WTC11 (cell line): ENCODE results near the gene UTF1.

Experiments used
- ATF3 ChIP-seq: sonication (generic); formaldehyde crosslinking; conservative IDR thresholded peaks from 2 replicates; pipeline ENCODE4 v1.8.1; 2022; ENCODE audit warnings: mild to moderate bottlenecking, missing genetic modification reagents
- ESRRA ChIP-seq: sonication (generic); formaldehyde crosslinking; IDR thresholded peaks from 2 replicates; pipeline ENCODE4 v1.8.1; 2022; ENCODE audit warnings: mild to moderate bottlenecking, missing genetic modification reagents, borderline replicate concordance
- ETV6 ChIP-seq: sonication (generic); formaldehyde crosslinking; IDR thresholded peaks from 2 replicates; pipeline ENCODE4 v1.8.1; 2022; ENCODE audit warnings: mild to moderate bottlenecking, missing genetic modification reagents
- FOXJ3 ChIP-seq: sonication (generic); formaldehyde crosslinking; IDR thresholded peaks from 2 replicates; pipeline ENCODE4 v1.9.0; 2021; ENCODE audit warnings: missing genetic modification reagents, mild to moderate bottlenecking, borderline replicate concordance
- HMGXB4 ChIP-seq: sonication (generic); formaldehyde crosslinking; IDR thresholded peaks from 2 replicates; pipeline ENCODE4 v1.8.1; 2023; ENCODE audit warnings: mild to moderate bottlenecking, moderate library complexity, missing genetic modification reagents
- JUN ChIP-seq: sonication (generic); formaldehyde crosslinking; IDR thresholded peaks from 2 replicates; pipeline ENCODE4 v1.8.0; 2023; ENCODE audit warnings: mild to moderate bottlenecking, missing genetic modification reagents
- SMAD3 ChIP-seq: sonication (generic); formaldehyde crosslinking; IDR thresholded peaks from 2 replicates; pipeline ENCODE4 v1.8.0; 2022; ENCODE audit warnings: missing genetic modification reagents, mild to moderate bottlenecking, borderline replicate concordance
- USF2 ChIP-seq: sonication (generic); formaldehyde crosslinking; IDR thresholded peaks from 2 replicates; pipeline ENCODE4 v1.8.1; 2023; ENCODE audit warnings: mild to moderate bottlenecking, missing genetic modification reagents, moderate library complexity
- TF ChIP-seq, protein P1 (sequence below): fragments of 200-600 bp; IDR thresholded peaks from 2 replicates; pipeline ENCODE4 v1.8.0; 2022; ENCODE audit warnings: antibody characterized with exemption
- TF ChIP-seq, protein P2 (sequence below): sonication (generic); formaldehyde crosslinking; IDR thresholded peaks from 2 replicates; pipeline ENCODE4 v1.8.1; 2023; ENCODE audit warnings: mild to moderate bottlenecking, missing genetic modification reagents

DNA sequence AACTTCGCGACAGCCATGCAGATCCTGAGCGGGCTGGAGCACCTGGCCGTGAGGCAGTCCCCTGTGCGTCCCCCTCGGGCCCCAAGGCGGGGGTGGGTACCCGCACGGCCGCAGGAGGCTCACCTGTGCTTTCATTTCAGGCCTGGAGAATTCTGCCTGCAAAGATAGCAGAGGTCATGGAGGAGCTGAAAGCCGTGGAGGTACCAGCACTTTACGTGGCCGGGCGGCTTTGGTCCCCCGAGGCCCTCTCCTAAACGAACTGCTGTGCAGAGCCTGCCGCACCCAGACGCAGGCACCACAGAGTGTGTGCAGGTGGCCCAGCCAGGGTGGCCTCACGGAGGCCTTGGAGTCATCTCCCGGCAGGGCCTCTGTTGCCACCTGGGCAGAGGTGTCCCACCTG, 11.1 kb upstream of the UTF1 start:
- TF ChIP-seq, protein P1, sequence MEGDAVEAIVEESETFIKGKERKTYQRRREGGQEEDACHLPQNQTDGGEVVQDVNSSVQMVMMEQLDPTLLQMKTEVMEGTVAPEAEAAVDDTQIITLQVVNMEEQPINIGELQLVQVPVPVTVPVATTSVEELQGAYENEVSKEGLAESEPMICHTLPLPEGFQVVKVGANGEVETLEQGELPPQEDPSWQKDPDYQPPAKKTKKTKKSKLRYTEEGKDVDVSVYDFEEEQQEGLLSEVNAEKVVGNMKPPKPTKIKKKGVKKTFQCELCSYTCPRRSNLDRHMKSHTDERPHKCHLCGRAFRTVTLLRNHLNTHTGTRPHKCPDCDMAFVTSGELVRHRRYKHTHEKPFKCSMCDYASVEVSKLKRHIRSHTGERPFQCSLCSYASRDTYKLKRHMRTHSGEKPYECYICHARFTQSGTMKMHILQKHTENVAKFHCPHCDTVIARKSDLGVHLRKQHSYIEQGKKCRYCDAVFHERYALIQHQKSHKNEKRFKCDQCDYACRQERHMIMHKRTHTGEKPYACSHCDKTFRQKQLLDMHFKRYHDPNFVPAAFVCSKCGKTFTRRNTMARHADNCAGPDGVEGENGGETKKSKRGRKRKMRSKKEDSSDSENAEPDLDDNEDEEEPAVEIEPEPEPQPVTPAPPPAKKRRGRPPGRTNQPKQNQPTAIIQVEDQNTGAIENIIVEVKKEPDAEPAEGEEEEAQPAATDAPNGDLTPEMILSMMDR: no peak
- no peak for TF ChIP-seq JUN (CRISPR knock-in tag)
- no peak for TF ChIP-seq SMAD3
- no peak for TF ChIP-seq ATF3
- no peak for TF ChIP-seq USF2 (CRISPR knock-in tag)
- TF ChIP-seq, protein P2, sequence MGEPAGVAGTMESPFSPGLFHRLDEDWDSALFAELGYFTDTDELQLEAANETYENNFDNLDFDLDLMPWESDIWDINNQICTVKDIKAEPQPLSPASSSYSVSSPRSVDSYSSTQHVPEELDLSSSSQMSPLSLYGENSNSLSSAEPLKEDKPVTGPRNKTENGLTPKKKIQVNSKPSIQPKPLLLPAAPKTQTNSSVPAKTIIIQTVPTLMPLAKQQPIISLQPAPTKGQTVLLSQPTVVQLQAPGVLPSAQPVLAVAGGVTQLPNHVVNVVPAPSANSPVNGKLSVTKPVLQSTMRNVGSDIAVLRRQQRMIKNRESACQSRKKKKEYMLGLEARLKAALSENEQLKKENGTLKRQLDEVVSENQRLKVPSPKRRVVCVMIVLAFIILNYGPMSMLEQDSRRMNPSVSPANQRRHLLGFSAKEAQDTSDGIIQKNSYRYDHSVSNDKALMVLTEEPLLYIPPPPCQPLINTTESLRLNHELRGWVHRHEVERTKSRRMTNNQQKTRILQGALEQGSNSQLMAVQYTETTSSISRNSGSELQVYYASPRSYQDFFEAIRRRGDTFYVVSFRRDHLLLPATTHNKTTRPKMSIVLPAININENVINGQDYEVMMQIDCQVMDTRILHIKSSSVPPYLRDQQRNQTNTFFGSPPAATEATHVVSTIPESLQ (CRISPR knock-in tag): no peak
- no peak for TF ChIP-seq ESRRA (CRISPR knock-in tag)
- TF ChIP-seq ETV6 (CRISPR knock-in tag): no peak
- TF ChIP-seq HMGXB4 (CRISPR knock-in tag): no peak
- TF ChIP-seq FOXJ3: no peak
